Measurements from ENCODE around the gene OR10AD1.
"Not testable (repeated sequence)": the region's sequence is repeated elsewhere in the genome, so short reads cannot be mapped to it uniquely, and the experiment has no call there.

Gene OR10AD1

DNA sequence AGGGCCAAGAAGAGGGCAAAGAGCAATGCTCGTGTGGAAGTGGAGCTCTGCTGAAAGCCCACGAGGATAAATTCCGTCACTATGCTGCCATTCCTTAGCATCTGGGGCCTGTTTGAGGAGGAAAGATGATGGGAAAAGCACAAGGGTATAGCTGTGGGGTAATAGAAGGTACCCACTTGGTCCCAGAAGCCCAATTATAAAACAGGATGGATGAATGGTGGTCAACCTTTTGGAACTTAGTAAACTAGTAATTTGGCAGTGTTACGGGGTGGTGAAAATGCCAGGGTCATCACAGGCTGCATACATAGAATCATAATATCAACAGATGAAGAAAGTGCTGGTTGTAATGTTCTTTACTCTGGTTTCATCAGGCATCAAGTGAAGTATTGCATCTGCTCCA is at the start of gene OR10AD1:
Gene OR10AD1 (minus strand): TSS at position 101 of the 400 bp plus-strand sequence. CDS start 0 bp downstream, at position 101.
- DNase-seq = no peak

GRCh38 chr12:48247181-48247966 is 44.3 kb upstream of the OR10AD1 start:
- no peak for DNase-seq

GRCh38 chr12:48237162-48237561 is 34.1 kb upstream of the OR10AD1 start:
- DNase-seq = no peak

DNA sequence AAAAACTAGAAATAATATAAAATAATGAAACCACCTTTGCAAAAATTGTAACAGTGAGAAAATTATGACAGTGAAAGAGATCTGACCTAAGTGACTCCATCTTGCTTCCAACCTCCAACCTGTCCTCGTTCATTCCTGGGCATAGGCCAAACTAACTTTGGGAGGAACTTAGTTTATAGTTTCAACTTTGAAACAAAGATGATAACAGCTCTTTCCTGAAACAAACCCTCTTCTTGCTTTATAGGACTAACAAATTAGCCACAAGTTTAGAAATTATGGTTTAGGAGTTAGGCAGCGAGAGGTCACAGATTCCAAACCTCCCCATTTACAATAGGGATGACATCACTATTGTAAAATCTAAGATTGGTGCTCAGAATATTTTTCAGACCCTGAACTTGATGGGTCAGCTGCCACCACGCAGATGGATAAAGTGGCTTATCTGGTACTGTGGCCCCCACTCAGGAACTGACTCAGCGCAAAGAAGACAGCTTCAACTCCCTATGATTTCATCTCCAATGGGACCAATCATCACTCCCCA is 32.8 kb upstream of the OR10AD1 start:
- no peak for DNase-seq

DNA sequence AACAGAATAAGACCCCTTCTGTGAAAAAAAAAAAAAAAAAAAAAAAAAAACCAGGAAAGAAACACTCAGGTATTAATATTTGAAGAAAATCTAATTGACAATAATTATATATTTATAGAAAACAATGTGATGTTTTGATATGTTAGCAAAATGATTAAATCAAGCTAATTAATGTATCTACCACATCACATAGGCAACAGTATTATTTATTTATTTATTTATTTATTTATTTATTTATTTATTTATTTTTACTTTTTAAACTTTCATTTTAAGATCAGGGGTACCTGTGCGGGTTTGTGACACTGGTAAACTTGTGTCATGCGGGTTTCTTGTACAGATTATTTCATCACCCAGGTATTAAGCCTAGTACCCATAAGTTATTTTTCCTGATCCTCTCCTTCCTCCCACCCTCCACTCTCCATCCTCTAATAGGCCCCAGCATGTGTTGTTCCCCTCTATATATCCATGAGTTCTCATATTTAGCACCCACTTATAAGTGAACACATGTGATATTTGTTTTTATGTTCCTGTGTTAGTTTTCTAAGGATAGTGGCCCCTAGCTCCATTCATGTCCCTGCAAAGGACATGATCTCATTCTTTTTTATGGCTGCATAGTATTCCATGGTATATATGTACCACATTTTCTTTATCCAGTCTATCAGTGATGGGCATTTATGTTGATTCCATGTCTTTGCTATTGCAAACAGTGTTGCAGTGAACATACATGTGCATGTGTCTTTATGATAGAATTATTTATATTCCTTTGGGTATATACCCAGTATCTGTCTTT is 28.3 kb upstream of the OR10AD1 start:
- DNase-seq = not testable (repeated sequence)

- not testable (repeated sequence) for DNase-seq
Measured at GRCh38 chr12:48224533-48224932, 21.4 kb upstream of the OR10AD1 start.

DNA sequence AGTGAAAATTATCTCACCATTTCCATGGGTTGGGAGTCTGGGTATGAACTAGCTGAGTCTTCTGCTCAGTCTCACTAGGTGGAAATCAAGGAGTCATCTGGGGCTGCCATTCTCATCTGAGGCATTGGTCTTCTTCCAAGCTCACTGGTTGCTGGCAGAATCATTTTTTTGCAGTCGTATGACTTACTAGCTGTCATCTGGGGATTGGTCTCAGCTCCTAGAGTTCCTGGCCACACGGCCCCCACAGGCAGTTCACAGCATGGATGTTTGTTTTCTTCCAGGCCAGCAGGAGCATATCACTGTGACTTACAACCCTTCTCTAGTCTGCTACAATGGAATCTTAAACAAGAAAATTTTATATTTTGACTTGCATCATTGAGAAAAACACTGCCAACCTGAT is 18.6 kb upstream of the OR10AD1 start:
- no peak for DNase-seq

DNA sequence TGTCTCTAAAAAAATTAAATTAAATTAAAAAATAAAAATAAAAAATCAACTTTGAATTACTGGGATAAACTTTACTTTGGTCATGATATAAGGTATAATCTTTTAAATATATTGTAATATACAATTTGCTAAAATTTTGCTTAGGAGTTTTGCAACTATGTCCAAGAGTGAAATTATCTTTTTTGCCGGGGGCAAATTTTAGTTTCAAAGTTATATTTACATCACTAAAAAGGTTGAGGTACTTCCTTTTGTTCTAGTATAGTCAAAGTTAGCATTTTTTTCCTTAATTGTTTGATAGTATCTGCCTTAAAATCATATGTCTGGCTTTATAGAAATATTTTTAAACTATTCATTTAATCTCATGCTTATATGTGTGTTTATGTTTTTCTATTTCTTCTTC is 17.6 kb upstream of the OR10AD1 start:
- DNase-seq = no peak

GRCh38 chr12:48219631-48220030 is 16.5 kb upstream of the OR10AD1 start:
- DNase-seq = no peak

DNA sequence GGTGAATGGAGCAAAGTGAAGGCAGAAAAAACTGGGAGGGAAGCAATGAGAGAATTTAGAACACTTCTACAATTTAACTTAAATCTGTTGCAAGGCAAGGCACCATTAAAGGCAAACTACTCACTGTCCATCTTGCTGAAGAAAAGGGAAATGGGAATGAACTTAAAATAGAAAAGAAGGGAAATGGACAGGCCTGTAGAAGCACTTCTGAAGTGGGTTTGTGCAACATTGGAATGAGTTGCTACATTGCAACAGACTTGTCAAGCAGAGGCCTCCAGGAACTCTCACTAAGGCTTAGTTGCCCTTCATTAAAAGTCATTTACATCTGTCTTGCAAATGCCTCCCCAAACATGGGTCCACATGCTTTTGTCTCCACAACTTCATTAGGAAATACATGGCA is 13.7 kb upstream of the OR10AD1 start:
- DNase-seq = no peak

DNA sequence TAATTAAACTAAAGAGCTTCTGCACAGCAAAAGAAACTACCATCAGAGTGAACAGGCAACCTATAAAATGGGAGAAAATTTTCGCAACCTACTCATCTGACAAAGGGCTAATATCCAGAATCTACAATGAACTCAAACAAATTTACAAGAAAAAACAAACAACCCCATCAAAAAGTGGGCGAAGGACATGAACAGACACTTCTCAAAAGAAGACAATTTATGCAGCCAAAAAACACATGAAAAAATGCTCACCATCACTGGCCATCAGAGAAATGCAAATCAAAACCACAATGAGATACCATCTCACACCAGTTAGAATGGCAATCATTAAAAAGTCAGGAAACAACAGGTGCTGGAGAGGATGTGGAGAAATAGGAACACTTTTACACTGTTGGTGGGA is 6.4 kb upstream of the OR10AD1 start:
- DNase-seq = not testable (repeated sequence)

DNA sequence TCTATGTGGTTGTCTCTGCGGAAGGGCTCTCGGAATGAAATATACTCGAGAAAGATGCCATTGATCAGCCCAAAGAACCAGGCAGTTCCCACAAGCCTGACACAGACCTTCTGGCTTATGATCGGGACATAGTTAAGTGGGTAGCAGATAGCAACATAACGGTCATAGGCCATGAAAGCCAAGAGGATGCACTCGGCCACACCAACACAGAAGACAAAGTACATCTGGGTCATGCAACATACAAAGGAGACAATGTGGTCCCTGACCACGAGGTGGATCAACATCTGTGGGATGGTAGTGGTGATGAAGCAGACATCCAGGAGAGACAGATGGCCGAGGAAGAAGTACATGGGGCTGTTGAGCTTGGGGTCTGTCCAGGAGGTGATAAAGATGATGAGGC is 326 bp downstream of the OR10AD1 start:
- DNase-seq = no peak

DNA sequence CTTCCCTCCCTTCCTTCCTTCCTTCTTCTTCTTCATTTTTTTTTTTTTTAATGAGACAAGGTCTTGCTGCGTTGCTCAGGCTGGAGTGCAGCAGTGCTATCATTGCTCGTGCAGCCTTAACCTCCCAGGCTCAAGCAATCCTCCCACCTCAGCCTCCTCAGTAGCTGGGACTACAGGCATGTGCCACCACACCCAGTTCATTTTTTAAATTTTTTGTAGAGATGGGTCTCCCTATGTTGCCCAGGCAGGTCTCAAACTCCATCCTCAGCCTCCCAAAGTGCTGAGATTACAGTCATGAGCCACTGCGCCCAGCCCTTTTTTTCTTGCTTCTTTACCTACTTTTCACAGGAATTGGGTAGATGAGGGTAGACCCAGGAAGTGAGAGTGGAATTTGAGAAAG is 1.6 kb downstream of the OR10AD1 start:
- no peak for DNase-seq

DNA sequence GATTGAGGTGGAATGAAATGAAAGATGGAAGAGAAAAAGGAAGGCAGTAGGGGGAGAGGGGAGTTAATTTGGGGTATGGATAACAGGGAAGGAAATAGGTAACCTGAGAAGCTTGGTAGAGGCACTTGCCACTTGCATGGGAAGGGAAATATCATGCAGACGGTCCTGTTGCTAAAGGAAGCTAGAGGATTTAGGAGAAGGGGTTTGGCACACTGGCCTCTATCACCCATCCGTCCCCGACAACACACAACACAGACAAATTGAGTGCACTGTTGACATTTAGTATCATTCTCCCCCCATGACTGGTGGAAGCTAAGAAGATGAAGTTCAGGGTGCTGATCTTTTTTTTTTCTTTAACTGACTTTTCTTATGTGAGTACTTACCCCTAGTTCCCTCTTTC is 2.0 kb downstream of the OR10AD1 start:
- DNase-seq = no peak

GRCh38 chr12:48199774-48200221 is 3.3 kb downstream of the OR10AD1 start:
- DNase-seq = no peak

DNA sequence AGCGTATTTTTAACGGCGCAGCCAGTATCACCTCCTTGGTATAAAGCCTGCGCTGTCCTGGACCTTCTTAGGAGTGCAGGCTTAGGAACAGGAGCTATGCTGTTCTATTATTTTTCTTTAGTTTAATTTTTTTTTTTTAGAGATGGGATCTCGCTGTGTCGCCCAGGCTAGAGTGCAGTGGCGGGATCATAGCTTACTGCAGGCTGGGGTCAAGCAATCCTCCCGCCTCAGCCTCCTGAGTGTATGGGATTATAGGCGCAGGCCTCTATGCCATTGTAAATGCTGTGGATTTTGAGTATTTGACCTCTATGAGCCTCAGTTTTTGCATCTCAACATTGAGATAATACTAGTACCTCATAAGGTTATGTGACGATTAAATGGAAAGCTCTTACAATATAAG is 4.1 kb downstream of the OR10AD1 start:
- DNase-seq = no peak

- no peak for DNase-seq
Measured at GRCh38 chr12:48198672-48198971, 4.5 kb downstream of the OR10AD1 start.

GRCh38 chr12:48197971-48198671 is 5.0 kb downstream of the OR10AD1 start:
- peak; percentile 67 to 79 for DNase-seq

GRCh38 chr12:48197549-48197970 is 5.5 kb downstream of the OR10AD1 start:
- DNase-seq = no peak

DNA sequence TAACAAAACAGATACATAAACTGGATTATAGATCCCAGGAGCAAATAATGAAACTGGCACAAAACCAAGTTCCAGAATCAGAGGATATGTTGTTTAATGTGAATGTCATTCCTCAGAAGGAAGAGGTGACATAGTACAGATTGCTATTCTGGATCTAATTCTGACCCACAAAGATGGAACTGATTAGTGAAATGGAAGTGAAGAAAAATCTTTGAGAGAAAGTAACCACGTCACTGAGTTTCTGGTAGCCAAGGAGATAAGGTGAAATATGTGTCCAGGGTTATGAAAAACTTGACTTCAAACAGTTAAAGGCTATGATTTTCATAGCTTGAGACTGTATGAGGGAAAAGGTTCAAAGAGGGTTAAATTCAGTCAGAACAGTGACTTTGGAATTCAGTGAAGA is 8.3 kb downstream of the OR10AD1 start:
- DNase-seq = no peak

- no peak for DNase-seq
Measured at GRCh38 chr12:48193623-48194022, 9.5 kb downstream of the OR10AD1 start.

DNA sequence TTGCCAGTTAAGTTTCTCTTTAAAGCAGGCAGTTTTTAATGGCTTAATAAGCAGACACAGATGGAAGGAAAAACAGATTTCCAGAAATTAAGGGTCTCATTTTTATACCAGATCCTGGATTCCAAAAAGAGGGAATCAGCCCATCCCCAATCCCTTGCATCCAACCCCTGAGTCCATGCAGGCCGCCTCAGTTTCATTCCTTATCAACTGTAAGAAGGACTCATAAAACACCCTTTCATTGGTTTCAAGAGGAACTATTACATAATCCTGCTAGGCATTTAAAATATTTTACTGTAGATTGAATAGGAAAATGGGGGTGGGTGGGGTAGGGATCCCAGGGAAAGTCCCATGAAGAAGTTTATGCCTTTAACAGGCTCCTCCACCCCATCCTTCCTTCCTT is 10.2 kb downstream of the OR10AD1 start:
- no peak for DNase-seq

DNA sequence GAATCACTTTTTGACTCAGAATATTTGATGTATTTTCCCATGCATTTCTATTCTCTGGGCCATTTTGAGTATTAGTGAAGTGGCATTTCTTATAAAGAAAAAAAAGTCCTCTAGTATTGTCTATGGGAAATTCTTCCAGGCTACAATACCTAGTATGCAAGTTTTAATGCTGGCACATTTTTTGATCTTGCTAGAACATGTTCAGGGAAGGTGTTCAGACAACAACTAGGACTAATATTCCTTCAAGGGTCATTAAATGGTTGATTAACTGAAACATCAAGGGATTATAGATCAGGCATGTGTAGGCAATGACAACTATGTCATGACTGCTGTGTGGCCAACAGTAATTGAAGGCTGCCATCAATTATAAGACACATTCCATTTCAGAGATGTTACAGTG is 12.0 kb downstream of the OR10AD1 start:
- DNase-seq = no peak
